Purkinje cell (primary cell): ENCODE results near the gene OR2W3. TPM values are rescaled to one million over a fixed set of nuclear protein-coding genes. Genes with fewer than 3 reads are reported as not detected.

Experiments
- polyA plus RNA-seq: library from polyadenylated mRNA; unstranded; fragments of >200 nt; fragmentation: Nextera tagmentation; gene quantifications from 2 replicates; pipeline ENCODE4 v1.2.1, GENCODE V29; 2014

The OR2W3 gene
- not detected in 2 replicates for polyA plus RNA-seq

GRCh38 chr1:247895163-247895637 is at the start of gene OR2W3:
Gene OR2W3 (plus strand): TSS chr1:247895587. CDS start chr1:247895587, 0 bp downstream.

DNA sequence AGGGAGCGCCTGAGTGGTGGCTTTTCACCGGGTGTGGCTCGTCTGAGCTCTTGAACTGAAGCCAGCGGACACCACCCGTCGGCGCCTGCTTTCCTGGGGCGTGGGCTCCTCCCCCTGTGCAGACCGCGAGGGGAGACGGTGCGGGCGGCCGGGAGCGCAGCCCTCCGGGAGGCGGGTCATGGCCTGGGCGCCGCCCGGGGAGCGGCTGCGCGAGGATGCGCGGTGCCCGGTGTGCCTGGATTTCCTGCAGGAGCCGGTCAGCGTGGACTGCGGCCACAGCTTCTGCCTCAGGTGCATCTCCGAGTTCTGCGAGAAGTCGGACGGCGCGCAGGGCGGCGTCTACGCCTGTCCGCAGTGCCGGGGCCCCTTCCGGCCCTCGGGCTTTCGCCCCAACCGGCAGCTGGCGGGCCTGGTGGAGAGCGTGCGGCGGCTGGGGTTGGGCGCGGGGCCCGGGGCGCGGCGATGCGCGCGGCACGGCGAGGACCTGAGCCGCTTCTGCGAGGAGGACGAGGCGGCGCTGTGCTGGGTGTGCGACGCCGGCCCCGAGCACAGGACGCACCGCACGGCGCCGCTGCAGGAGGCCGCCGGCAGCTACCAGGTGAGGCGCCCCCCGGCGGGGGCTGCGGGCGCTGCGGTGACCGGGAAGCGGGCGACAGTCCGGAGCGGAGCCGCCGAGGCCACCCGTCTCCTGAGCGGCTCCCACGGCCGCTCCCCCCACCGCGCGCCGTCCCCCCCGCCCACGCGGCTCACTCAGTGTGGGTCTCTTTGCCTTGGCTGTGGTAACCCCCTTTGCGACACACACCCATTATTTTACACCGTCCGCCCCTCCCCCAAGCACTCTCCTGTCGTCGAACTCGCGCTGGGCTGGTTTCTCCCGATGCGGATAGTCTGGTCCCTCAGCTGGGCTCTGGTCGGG is 38.1 kb upstream of the OR2W3 start, which contains the start of gene TRIM58:
Gene TRIM58, plus strand, starts transcription at position 119 of the 916 bp plus-strand sequence. Its CDS starts 60 bp downstream, at position 179.

DNA sequence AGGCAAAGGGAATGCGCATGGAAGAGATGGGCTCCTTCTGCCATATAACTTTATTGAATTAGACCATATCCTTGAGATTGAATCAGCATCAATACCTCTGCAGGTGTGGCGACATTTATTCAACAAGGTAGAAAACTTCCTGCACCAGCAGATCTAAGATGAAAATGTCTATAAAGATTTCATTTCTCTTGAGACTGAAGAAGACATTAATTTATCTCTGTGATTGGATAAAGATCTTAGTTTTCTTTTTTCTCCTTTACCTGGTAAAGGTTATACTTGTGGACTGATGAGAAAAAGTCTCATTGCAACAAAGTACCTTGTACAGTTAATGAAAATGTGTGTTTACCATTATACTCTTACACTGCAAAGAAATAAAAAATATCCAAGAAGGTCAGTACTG is 24.6 kb downstream of the OR2W3 start, which contains the start of gene OR2T8:
Gene OR2T8, plus strand, starts transcription at position 301 of the 400 bp plus-strand sequence. CDS start 766 bp downstream, outside the sequence.

GRCh38 chr1:247924868-247925267 is 29.5 kb downstream of the OR2W3 start, which contains the start of gene OR2AJ1:
Gene OR2AJ1 (plus strand): TSS chr1:247924889. CDS start chr1:247933769, 8,880 bp downstream.

Other genes starting within 250 kb of the OR2W3 start
- not detected in 2 replicates for gene OR13G1, start 215.8 kb upstream of the OR2W3 start, polyA plus RNA-seq
- gene OR6F1, start 178.9 kb upstream of the OR2W3 start, polyA plus RNA-seq, result not detected in 2 replicates
- not detected in 2 replicates for gene OR14K1, start 157.0 kb upstream of the OR2W3 start, polyA plus RNA-seq
- not detected in 2 replicates for gene OR14A2, start 147.4 kb upstream of the OR2W3 start, polyA plus RNA-seq
- gene OR1C1, start 135.0 kb upstream of the OR2W3 start, polyA plus RNA-seq, result not detected in 2 replicates
- not detected in 2 replicates for gene OR14A16, start 71.5 kb upstream of the OR2W3 start, polyA plus RNA-seq
- gene OR11L1, start 53.7 kb upstream of the OR2W3 start, polyA plus RNA-seq, result not detected in 2 replicates
- not detected in 2 replicates for gene TRIM58, start 38.4 kb upstream of the OR2W3 start, polyA plus RNA-seq
- not detected in 2 replicates for gene OR2T8, start 24.7 kb downstream of the OR2W3 start, polyA plus RNA-seq
- 0.12 TPM in 1 of 2 replicates, not detected in the other for gene OR2AJ1, start 29.3 kb downstream of the OR2W3 start, polyA plus RNA-seq
- gene OR2L8, start 53.3 kb downstream of the OR2W3 start, polyA plus RNA-seq, result not detected in 2 replicates
- gene OR2AK2, start 69.6 kb downstream of the OR2W3 start, polyA plus RNA-seq, result not detected in 2 replicates
- gene OR2L5, start 118.1 kb downstream of the OR2W3 start, polyA plus RNA-seq, result not detected in 2 replicates
- gene OR2L2, start 134.5 kb downstream of the OR2W3 start, polyA plus RNA-seq, result 0.21 TPM in 1 of 2 replicates, not detected in the other
- not detected in 2 replicates for gene OR2L3, start 151.2 kb downstream of the OR2W3 start, polyA plus RNA-seq
- gene OR2L13, start 199.6 kb downstream of the OR2W3 start, polyA plus RNA-seq, result 0.48 and 3.1 TPM in 2 replicates
- gene OR2M5, start 249.6 kb downstream of the OR2W3 start, polyA plus RNA-seq, result not detected in 2 replicates